Naive thymus-derived CD4-positive, alpha-beta T cell (primary cell): ENCODE measurements around the gene SCO2. TPM values are rescaled to one million over a fixed set of nuclear protein-coding genes. Genes with fewer than 3 reads are reported as not detected.
"Not testable (repeated sequence)": the region's sequence is repeated elsewhere in the genome, so short reads cannot be mapped to it uniquely, and the experiment has no call there.

ENCODE experiments used
- ATAC-seq: fragments of 150-1000 bp; cut with Tn5 transposase; 2 replicates; pipeline ENCODE4 v1.10.0; 2021; ENCODE audit warnings: mild to moderate bottlenecking, moderate library complexity
- CTCF ChIA-PET: fragments of 350-600 bp; sonication (Branson Sonifier 250); formaldehyde crosslinking; loops from one replicate; lab custom pipeline; 2021; ENCODE audit warnings: antibody characterized with exemption; lab: Charles Lee
- POLR2A ChIA-PET: fragments of 350-600 bp; sonication (Branson Sonifier 250); formaldehyde crosslinking; loops from one replicate; lab custom pipeline; 2021; ENCODE audit warnings: antibody characterized with exemption, inconsistent platforms; lab: Charles Lee
- DNase-seq, 9 donors: peaks; one replicate each; pipeline versions ENCODE4 v3.0.0 to v3.0.0-alpha.2; 2020 to 2022; ENCODE audit warnings: mixed read lengths in 1 of 9
- H3K27ac ChIP-seq: one replicate; pipeline ENCODE4 v1.7.0; 2013; ENCODE audit warnings: mild to moderate bottlenecking, low read depth, low read length, moderate library complexity
- H3K27me3 ChIP-seq, 2 donors: one replicate each; pipeline ENCODE4 v1.7.0; 2013; ENCODE audit warnings: low read length in 2 of 2, mild to moderate bottlenecking in 2 of 2, moderate library complexity in 2 of 2; ENCODE audit not compliant: control insufficient read depth in 2 of 2, insufficient read depth in 2 of 2
- H3K36me3 ChIP-seq, 3 experiments: 1 replicate in 2 of 3; 2 replicates in 1 of 3; pipeline ENCODE4 v1.7.0; 2013; ENCODE audit warnings: low read length in 3 of 3, mild to moderate bottlenecking in 3 of 3, moderate library complexity in 1 of 3; ENCODE audit not compliant: insufficient read depth in 3 of 3, control insufficient read depth in 2 of 3
- H3K4me1 ChIP-seq, 2 donors: one replicate each; pipeline ENCODE4 v1.7.0; 2013; ENCODE audit warnings: low read length in 2 of 2, mild to moderate bottlenecking in 2 of 2, moderate library complexity in 1 of 2; ENCODE audit not compliant: control insufficient read depth in 2 of 2, insufficient read depth in 2 of 2
- H3K4me3 ChIP-seq: 2 replicates; pipeline ENCODE4 v1.7.0; 2013; ENCODE audit warnings: mild to moderate bottlenecking, low read length
- H3K9me3 ChIP-seq, 3 experiments: 1 replicate in 2 of 3; 2 replicates in 1 of 3; pipeline ENCODE4 v1.7.0; 2013; ENCODE audit warnings: low read length in 3 of 3; ENCODE audit not compliant: control insufficient read depth in 2 of 3
- H3K27ac Mint-ChIP-seq, 9 donors: one replicate each; pipeline ENCODE4 v1.8.0; 2020 to 2022; ENCODE audit warnings: mixed read lengths in 9 of 9, mild to moderate bottlenecking in 8 of 9, moderate library complexity in 5 of 9, inconsistent platforms in 2 of 9
- H3K27me3 Mint-ChIP-seq, 5 donors: one replicate each; pipeline ENCODE4 v1.8.0; 2021 to 2022; ENCODE audit warnings: mixed read lengths in 5 of 5, mild to moderate bottlenecking in 1 of 5
- H3K36me3 Mint-ChIP-seq, 5 donors: one replicate each; pipeline ENCODE4 v1.8.0; 2020 to 2022; ENCODE audit warnings: mixed read lengths in 5 of 5, mild to moderate bottlenecking in 3 of 5, inconsistent platforms in 1 of 5
- H3K4me1 Mint-ChIP-seq, 7 donors: one replicate each; pipeline ENCODE4 v1.8.0; 2020 to 2022; ENCODE audit warnings: mixed read lengths in 7 of 7, mild to moderate bottlenecking in 3 of 7, inconsistent platforms in 1 of 7
- H3K4me3 Mint-ChIP-seq, 10 donors: one replicate each; pipeline ENCODE4 v1.8.0; 2020 to 2022; ENCODE audit warnings: mild to moderate bottlenecking in 10 of 10, mixed read lengths in 10 of 10, moderate library complexity in 6 of 10, inconsistent platforms in 2 of 10
- H3K9me3 Mint-ChIP-seq, 11 donors: one replicate each; pipeline ENCODE4 v1.8.0; 2020 to 2022; ENCODE audit warnings: mixed read lengths in 11 of 11, mild to moderate bottlenecking in 4 of 11, inconsistent platforms in 1 of 11, moderate library complexity in 1 of 11
- intact Hi-C, 2 donors: fragments of 100-400 bp; cut with micrococcal nuclease; formaldehyde crosslinking; loops; one replicate each; pipeline ENCODE4 v1.15.1; 2023
- polyA plus RNA-seq, 2 donors: library from polyadenylated mRNA; unstranded; fragments of 300-500 nt; fragmentation: Illumina TruSeq; gene quantifications; one replicate each; pipeline ENCODE4 v1.2.3, GENCODE V29; 2021
- total RNA-seq, 6 experiments: library from RNA in 5 of 6; stranded (reverse) in 5 of 6; gene quantifications; 1 replicate in 5 of 6; 2 replicates in 1 of 6; pipeline ENCODE4 v1.2.3 and lab custom pipeline; 2021 to 2026

Gene SCO2
- total and polyA plus RNA-seq, 7 experiments from 2014 or later = 2.2 to 12.0 (median 5.5) TPM

DNA sequence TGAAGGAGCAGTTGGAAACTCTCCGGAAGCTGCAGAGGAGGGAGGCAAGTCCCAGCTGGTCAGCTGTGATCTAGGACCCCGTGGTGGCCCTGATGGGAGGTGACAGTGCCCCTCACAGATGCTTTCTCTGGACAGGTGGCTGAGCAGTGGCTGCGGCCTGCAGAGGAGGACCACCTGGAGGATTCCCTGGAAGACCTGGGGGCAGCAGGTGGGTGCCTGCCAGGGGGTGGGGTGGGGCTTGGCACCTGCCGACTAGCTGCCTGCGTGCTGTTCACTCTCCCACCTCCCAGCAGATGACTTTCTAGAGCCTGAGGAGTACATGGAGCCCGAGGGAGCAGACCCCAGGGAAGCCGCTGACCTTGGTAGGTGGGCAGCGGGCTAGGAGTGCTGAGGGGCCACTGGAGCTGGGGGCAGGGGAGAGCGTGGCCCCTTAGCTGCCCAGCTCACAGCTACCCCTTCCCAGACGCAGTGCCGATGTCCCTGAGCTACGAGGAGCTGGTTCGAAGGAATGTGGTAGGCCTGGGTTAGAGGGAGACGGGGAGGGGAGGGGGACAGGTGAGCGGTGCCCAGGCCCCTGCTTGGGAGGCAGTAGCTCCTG, 3.1 kb downstream of the SCO2 start:
- DNase-seq = no peak
- H3K4me3 ChIP-seq = no peak overlapping the region
- peaks cover 0 to 57% (median 14%) of the 10 kb centered on the region in 3 experiments for H3K36me3 ChIP-seq
- no peak for ATAC-seq
- no peak overlapping the region for H3K27ac ChIP-seq
- peaks cover 0 to 6% (median 0%) of the 10 kb centered on the region in 5 donors for H3K27me3 Mint-ChIP-seq
- H3K9me3 Mint-ChIP-seq = no peaks in the 10 kb centered on the region
- intact Hi-C loops = no loop called here
- no peak overlapping the region for H3K27ac Mint-ChIP-seq
- peaks cover 8 to 19% (median 15%) of the 10 kb centered on the region in 7 donors for H3K4me1 Mint-ChIP-seq
- ChIA-PET CTCF (interaction anchor here (0.5 to 0.8 kb wide), 2 partner anchors 16 to 18 kb away, joined by 3 to 4 read pairs; no protein-coding TSS in a partner anchor), POLR2A (interaction anchor here (0.6 to 1.7 kb wide), 3 partner anchors 15 to 99 kb away, joined by 3 to 4 read pairs (median 4); partner anchors contain the start of genes CHKB, LMF2 and NCAPH2)
- H3K4me3 Mint-ChIP-seq = no peak overlapping the region
- peaks cover 0 to 17% (median 0%) of the 10 kb centered on the region in 5 donors for H3K36me3 Mint-ChIP-seq
- no peaks in the 10 kb centered on the region for H3K9me3 ChIP-seq
- H3K27me3 ChIP-seq = no peaks in the 10 kb centered on the region
- peaks cover 14 to 16% of the 10 kb centered on the region in 2 donors for H3K4me1 ChIP-seq

DNA sequence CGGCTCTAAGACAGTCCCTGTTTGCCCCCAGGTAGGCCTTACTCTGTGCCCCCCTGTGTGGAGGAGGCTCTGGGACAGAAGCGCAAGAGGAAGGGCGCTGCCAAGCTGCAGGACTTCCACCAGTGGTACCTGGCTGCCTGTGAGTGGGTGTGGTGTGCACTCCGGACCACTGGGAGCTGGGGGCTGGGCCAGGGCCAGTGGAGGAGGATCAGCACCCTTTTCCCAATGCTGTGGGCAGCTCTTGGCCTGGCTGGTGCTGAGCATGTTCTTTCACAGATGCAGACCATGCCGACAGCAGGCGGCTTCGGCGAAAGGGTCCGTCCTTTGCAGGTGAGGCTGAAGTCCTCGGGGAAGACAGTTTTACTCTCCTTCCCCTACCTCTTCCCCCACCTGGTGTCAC, 3.7 kb downstream of the SCO2 start:
- Histone ChIP-seq H3K4me1 (peaks cover 13% of the 10 kb centered on the region in 2 donors), H3K9me3 (no peaks in the 10 kb centered on the region), H3K27me3 (no peaks in the 10 kb centered on the region), H3K4me3 (no peak overlapping the region), H3K27ac (no peak overlapping the region), H3K36me3 (peaks cover 0 to 63% (median 14%) of the 10 kb centered on the region in 3 experiments)
- ATAC-seq = no peak
- ChIA-PET CTCF (interaction anchor here (0.8 kb wide), 1 partner anchor 16 kb away, joined by 3 read pairs; no protein-coding TSS in a partner anchor), POLR2A (interaction anchor here (1.2 to 1.7 kb wide), 2 partner anchors 61 to 99 kb away, joined by 4 read pairs; partner anchors contain the start of gene CHKB)
- intact Hi-C loops = no loop called here
- Mint-ChIP-seq H3K9me3 (no peaks in the 10 kb centered on the region), H3K4me1 (peaks cover 6 to 14% (median 9%) of the 10 kb centered on the region in 7 donors), H3K27me3 (peaks cover 0 to 6% (median 0%) of the 10 kb centered on the region in 5 donors), H3K4me3 (no peak overlapping the region), H3K27ac (peak overlapping the region in 1 of 9 donors; percentile 41), H3K36me3 (peaks cover 0 to 11% (median 0%) of the 10 kb centered on the region in 5 donors)
- DNase-seq = no peak

DNA sequence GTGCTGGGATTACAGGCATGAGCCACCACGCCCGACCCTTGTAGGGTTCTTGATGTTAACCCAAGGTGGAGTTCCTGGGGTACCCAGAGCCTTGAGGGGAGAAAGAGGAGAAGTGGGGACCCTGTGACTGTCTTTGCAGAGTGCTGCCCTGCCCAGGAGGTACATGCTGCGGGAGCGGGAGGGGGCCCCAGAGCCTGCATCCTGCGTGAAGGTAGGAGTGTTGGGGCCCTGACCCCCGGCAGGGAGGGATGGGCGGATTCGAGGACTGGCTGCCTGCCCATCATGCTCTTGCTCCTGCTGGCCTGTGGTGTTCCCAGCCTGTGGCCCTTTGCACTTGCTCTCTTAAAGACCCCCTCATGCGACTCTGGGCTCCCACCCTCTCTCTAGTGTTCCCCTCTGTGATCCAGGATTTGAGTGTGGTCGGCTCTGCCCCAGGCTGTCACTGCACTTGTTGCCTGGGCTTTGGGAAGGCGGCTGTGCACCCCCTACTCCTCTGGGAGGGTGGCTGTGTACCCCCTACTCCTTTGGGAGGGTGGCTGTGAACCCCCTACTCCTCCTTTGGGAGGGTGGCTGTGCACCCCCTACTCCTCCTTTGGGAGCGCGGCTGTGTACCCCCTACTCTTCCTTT, 4.5 kb downstream of the SCO2 start:
- peaks cover 0 to 13% (median 0%) of the 10 kb centered on the region in 5 donors for H3K36me3 Mint-ChIP-seq
- no peak overlapping the region for H3K4me3 Mint-ChIP-seq
- intact Hi-C loops = no loop called here
- peaks cover 0 to 6% (median 0%) of the 10 kb centered on the region in 5 donors for H3K27me3 Mint-ChIP-seq
- H3K4me3 ChIP-seq = no peak overlapping the region
- ChIA-PET CTCF (no interaction called here), POLR2A (no interaction called here)
- H3K27ac Mint-ChIP-seq = no peak overlapping the region
- H3K9me3 ChIP-seq = no peaks in the 10 kb centered on the region
- no peak overlapping the region for H3K27ac ChIP-seq
- H3K4me1 ChIP-seq = peaks cover 9% of the 10 kb centered on the region in 2 donors
- no peaks in the 10 kb centered on the region for H3K27me3 ChIP-seq
- peaks cover 6 to 12% (median 11%) of the 10 kb centered on the region in 7 donors for H3K4me1 Mint-ChIP-seq
- DNase-seq = no peak
- no peaks in the 10 kb centered on the region for H3K9me3 Mint-ChIP-seq
- H3K36me3 ChIP-seq = peaks cover 0 to 70% (median 14%) of the 10 kb centered on the region in 3 experiments
- no peak for ATAC-seq

DNA sequence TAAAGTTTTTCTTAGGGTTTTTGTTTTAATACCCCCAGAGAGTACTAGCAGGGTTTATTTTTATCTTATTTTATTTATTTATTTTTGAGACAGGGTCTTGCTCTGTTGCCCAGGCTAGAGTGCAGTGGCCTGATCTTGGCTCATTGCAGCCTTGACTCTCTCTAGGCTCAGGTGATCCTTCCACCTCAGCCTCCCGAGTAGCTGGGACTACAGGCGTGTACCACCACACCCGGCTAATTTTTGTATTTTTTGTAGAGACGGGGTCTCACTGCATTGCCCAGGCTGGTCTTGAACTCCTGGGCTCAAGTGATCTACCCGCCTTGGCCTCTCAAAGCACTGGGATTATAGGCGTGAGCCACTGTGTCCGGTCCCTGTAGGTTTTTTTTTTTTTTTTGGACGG, 5.2 kb downstream of the SCO2 start:
- DNase-seq, H3K9me3 Mint-ChIP-seq, POLR2A ChIA-PET, H3K4me3 Mint-ChIP-seq, ATAC-seq, H3K27ac Mint-ChIP-seq, H3K9me3 ChIP-seq, H3K4me1 ChIP-seq, intact Hi-C loops, H3K27ac ChIP-seq, H3K4me3 ChIP-seq, CTCF ChIA-PET, H3K27me3 ChIP-seq, H3K27me3 Mint-ChIP-seq: not testable (repeated sequence)
- H3K36me3 Mint-ChIP-seq = peaks cover 0 to 17% (median 0%) of the 10 kb centered on the region in 5 donors
- peaks cover 8 to 17% (median 12%) of the 10 kb centered on the region in 7 donors for H3K4me1 Mint-ChIP-seq
- peaks cover 0 to 70% (median 14%) of the 10 kb centered on the region in 3 experiments for H3K36me3 ChIP-seq

DNA sequence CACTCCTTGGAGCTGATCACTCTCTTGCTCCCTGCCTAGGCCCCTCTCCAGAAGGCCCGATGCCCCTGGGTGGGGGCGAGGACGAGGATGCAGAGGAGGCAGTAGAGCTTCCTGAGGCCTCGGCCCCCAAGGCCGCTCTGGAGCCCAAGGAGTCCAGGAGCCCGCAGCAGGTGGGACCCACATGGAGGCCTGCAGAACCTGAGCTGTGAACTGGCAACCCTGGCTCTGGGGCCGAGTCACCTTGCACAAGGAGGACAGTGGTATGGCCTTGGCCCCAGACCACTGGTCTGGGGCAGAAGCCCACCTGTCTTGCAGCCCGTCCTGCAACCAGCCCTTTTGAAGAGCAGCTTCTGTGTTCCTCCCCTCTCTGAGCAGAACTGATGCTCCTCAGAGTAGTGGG, 6.2 kb downstream of the SCO2 start:
- H3K36me3 ChIP-seq = peaks cover 0 to 79% (median 14%) of the 10 kb centered on the region in 3 experiments
- POLR2A ChIA-PET = interaction anchor here (2.2 kb wide), 1 partner anchor 10 kb away, joined by 10 read pairs; the partner anchor contains the start of gene NCAPH2
- intact Hi-C loops = no loop called here
- Mint-ChIP-seq H3K27ac (no peak overlapping the region), H3K4me1 (peaks cover 7 to 18% (median 12%) of the 10 kb centered on the region in 7 donors), H3K4me3 (no peak overlapping the region), H3K9me3 (peaks cover 0 to 1% (median 0%) of the 10 kb centered on the region in 11 donors), H3K27me3 (no peaks in the 10 kb centered on the region), H3K36me3 (peaks cover 0 to 23% (median 4%) of the 10 kb centered on the region in 5 donors)
- peaks cover under 1 to 2% of the 10 kb centered on the region in 2 donors for H3K4me1 ChIP-seq
- ATAC-seq = no peak
- no peak overlapping the region for H3K4me3 ChIP-seq
- H3K9me3 ChIP-seq = no peaks in the 10 kb centered on the region
- DNase-seq = no peak
- H3K27me3 ChIP-seq = no peaks in the 10 kb centered on the region
- CTCF ChIA-PET = interaction anchor here (1.0 kb wide), 1 partner anchor 10 kb away, joined by 3 read pairs; no protein-coding TSS in a partner anchor
- no peak overlapping the region for H3K27ac ChIP-seq

DNA sequence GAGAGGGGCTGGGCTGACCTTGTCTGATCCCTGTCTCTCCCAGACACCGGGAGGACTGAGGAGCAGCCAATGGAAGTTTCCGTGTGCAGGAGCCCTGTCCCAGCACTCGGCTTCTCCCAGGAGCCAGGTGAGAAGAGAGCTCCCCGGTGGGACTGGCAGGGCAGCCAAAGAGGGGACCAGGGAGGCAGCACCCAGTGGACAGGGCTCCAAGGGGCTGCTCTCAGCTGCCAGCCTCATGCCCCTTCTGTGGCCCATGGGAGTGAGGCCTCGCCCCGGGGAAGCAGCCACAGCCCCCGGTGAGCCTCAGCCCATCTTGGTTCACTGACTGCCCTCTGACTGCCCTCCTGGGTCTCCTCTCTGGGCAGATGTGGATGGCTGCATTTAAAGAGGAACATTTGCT, 6.8 kb downstream of the SCO2 start:
- H3K9me3 Mint-ChIP-seq = peaks cover 0 to 1% (median 0%) of the 10 kb centered on the region in 11 donors
- H3K4me3 Mint-ChIP-seq = no peak overlapping the region
- Histone ChIP-seq H3K4me3 (no peak overlapping the region), H3K27ac (no peak overlapping the region), H3K36me3 (peaks cover 0 to 76% (median 12%) of the 10 kb centered on the region in 3 experiments), H3K9me3 (no peaks in the 10 kb centered on the region), H3K27me3 (no peaks in the 10 kb centered on the region), H3K4me1 (no peaks in the 10 kb centered on the region)
- peak overlapping the region in 1 of 9 donors; percentile 67 for H3K27ac Mint-ChIP-seq
- intact Hi-C loops = no loop called here
- no peaks in the 10 kb centered on the region for H3K27me3 Mint-ChIP-seq
- ChIA-PET CTCF (interaction anchor here (1.0 kb wide), 1 partner anchor 10 kb away, joined by 3 read pairs; no protein-coding TSS in a partner anchor), POLR2A (interaction anchor here (2.2 kb wide), 1 partner anchor 10 kb away, joined by 10 read pairs; the partner anchor contains the start of gene NCAPH2)
- no peak for ATAC-seq
- H3K4me1 Mint-ChIP-seq = peaks cover 7 to 20% (median 13%) of the 10 kb centered on the region in 7 donors
- DNase-seq = no peak
- H3K36me3 Mint-ChIP-seq = peaks cover 0 to 23% (median 4%) of the 10 kb centered on the region in 5 donors
